Glutamatergic neuron (in vitro differentiated cells): ENCODE results near the gene CABCOCO1. TPM values are rescaled to one million over a fixed set of nuclear protein-coding genes. Genes with fewer than 3 reads are reported as not detected.
"Not testable (repeated sequence)": the region's sequence is repeated elsewhere in the genome, so short reads cannot be mapped to it uniquely, and the experiment has no call there.

ENCODE experiments used
- DNase-seq: peaks from one replicate; pipeline ENCODE4 v3.0.0; 2022
- H3K27ac Mint-ChIP-seq: one replicate; pipeline ENCODE4 v1.8.0; 2020; ENCODE audit warnings: mild to moderate bottlenecking, mixed read lengths, inconsistent platforms; ENCODE audit not compliant: unreplicated experiment
- H3K27me3 Mint-ChIP-seq: one replicate; pipeline ENCODE4 v1.8.0; 2020; ENCODE audit warnings: mild to moderate bottlenecking, moderate library complexity, mixed read lengths, inconsistent platforms; ENCODE audit not compliant: unreplicated experiment
- H3K36me3 Mint-ChIP-seq: one replicate; pipeline ENCODE4 v1.8.0; 2020; ENCODE audit warnings: mild to moderate bottlenecking, mixed read lengths, inconsistent platforms; ENCODE audit not compliant: unreplicated experiment
- H3K4me1 Mint-ChIP-seq: one replicate; pipeline ENCODE4 v1.8.0; 2020; ENCODE audit warnings: mild to moderate bottlenecking, low read depth, mixed read lengths, inconsistent platforms; ENCODE audit not compliant: unreplicated experiment
- H3K4me3 Mint-ChIP-seq: one replicate; pipeline ENCODE4 v1.8.0; 2020; ENCODE audit warnings: mild to moderate bottlenecking, mixed read lengths, inconsistent platforms; ENCODE audit not compliant: unreplicated experiment
- H3K9me3 Mint-ChIP-seq: one replicate; pipeline ENCODE4 v1.8.0; 2020; ENCODE audit warnings: mild to moderate bottlenecking, moderate library complexity, mixed read lengths, inconsistent platforms; ENCODE audit not compliant: unreplicated experiment
- total RNA-seq: library from RNA; stranded (reverse); fragmentation: NEBNext Ultra II Directional; extraction: Animal tissue kit (Norgen Biotek cat#: 25700); gene quantifications from one replicate; pipeline ENCODE4 v1.2.1, GENCODE V29; 2021; ENCODE audit not compliant: unreplicated experiment
- TF ChIP-seq, protein P1 (sequence below): fragments of 200-600 bp; sonication (generic); IDR thresholded peaks from one replicate; pipeline ENCODE4 v1.5.0; 2021; ENCODE audit not compliant: partially characterized antibody, unreplicated experiment

CABCOCO1 gene
- total RNA-seq, 1 donor from 2014 or later, result not detected

DNA sequence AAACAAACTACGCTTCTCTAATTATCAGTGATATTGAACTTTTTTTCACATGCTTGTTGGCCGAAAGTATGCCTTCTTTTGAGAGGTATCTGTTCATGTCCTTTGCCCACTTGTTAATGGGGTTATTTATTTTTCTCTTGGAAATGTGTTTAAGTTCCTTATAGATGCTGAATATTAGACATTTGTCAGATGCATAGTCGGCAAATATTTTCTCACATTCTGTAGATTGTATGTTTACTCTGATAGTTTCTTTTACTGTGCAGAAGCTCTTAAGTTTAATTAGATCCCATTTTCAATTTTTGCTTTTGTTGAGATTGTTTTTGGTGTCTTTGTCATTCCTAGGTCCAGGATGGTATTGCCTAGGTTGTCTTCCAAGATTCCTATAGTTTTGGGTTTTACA, 73.2 kb downstream of the CABCOCO1 start:
- no peak for DNase-seq
- Mint-ChIP-seq H3K4me3 (no peak overlapping the region), H3K36me3 (no peaks in the 10 kb centered on the region), H3K4me1 (no peaks in the 10 kb centered on the region), H3K9me3 (peaks cover 1% of the 10 kb centered on the region), H3K27me3 (peaks cover 3% of the 10 kb centered on the region), H3K27ac (no peak overlapping the region)
- TF ChIP-seq, protein P1, sequence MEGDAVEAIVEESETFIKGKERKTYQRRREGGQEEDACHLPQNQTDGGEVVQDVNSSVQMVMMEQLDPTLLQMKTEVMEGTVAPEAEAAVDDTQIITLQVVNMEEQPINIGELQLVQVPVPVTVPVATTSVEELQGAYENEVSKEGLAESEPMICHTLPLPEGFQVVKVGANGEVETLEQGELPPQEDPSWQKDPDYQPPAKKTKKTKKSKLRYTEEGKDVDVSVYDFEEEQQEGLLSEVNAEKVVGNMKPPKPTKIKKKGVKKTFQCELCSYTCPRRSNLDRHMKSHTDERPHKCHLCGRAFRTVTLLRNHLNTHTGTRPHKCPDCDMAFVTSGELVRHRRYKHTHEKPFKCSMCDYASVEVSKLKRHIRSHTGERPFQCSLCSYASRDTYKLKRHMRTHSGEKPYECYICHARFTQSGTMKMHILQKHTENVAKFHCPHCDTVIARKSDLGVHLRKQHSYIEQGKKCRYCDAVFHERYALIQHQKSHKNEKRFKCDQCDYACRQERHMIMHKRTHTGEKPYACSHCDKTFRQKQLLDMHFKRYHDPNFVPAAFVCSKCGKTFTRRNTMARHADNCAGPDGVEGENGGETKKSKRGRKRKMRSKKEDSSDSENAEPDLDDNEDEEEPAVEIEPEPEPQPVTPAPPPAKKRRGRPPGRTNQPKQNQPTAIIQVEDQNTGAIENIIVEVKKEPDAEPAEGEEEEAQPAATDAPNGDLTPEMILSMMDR, result no peak

DNA sequence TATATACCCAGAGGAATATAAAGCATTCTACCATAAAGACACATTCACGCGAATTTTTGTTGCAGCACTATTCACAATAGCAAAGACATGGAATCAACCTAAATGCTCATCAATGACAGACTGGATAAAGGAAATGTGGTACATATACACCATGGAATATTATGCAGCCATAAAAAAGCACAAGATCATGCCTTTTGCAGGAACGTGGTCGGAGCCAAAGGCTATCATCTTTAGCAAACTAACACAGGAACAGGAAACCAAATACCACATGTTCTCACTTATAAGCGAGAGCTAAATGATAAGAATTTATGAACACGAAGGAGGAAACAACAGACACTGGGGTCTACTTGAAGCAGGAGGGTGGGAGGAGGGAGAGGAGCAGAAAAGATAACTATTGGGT, 74.7 kb downstream of the CABCOCO1 start:
- not testable (repeated sequence) for H3K4me3 Mint-ChIP-seq, H3K27me3 Mint-ChIP-seq, H3K9me3 Mint-ChIP-seq, DNase-seq, H3K27ac Mint-ChIP-seq, H3K4me1 Mint-ChIP-seq, H3K36me3 Mint-ChIP-seq

DNA sequence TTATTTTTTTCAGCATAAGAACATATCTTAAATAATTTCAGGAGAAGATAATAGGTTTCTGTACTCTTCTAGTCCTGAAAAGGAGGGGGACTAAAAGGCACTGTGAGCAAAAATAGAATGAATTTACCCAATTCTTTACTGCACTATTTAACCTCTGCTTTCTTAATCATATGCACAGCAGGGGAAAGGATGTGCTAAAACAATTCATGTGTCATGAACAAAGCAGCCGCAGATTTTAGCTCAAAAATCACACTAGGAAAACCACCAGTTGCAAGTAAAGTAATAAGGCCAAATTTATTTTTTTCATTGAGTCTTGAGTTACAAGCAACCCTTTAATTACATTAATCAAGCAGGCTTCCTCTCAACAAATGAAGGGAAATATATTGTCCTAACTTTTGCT, 80.1 kb downstream of the CABCOCO1 start:
- Mint-ChIP-seq H3K27me3 (no peaks in the 10 kb centered on the region), H3K4me1 (no peaks in the 10 kb centered on the region), H3K36me3 (no peaks in the 10 kb centered on the region), H3K27ac (no peak overlapping the region), H3K9me3 (no peaks in the 10 kb centered on the region), H3K4me3 (no peak overlapping the region)
- TF ChIP-seq, protein P1, result no peak
- no peak for DNase-seq

DNA sequence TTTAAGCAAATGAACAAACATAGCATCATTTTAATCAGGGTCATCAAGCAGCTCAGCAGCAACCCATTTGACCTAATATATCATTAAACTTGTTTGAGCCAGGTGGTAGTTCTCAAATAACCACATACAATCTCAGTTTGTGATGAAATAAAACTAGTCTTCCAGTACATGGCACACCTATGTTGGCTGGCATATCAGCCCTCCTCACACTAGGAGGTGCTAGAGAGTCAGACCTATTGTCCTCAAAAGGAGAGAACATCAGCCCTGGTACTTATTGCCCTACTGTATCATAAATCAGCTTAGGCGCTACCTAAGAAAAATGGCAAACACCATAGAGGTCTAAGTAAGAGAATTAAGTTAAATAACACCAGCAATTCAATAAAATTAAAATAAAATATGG, 81.7 kb downstream of the CABCOCO1 start:
- H3K36me3 Mint-ChIP-seq, result no peaks in the 10 kb centered on the region
- H3K4me3 Mint-ChIP-seq, result no peak overlapping the region
- TF ChIP-seq, protein P1, result no peak
- no peaks in the 10 kb centered on the region for H3K9me3 Mint-ChIP-seq
- H3K27ac Mint-ChIP-seq, result no peak overlapping the region
- DNase-seq, result no peak
- H3K27me3 Mint-ChIP-seq, result no peaks in the 10 kb centered on the region
- no peaks in the 10 kb centered on the region for H3K4me1 Mint-ChIP-seq

DNA sequence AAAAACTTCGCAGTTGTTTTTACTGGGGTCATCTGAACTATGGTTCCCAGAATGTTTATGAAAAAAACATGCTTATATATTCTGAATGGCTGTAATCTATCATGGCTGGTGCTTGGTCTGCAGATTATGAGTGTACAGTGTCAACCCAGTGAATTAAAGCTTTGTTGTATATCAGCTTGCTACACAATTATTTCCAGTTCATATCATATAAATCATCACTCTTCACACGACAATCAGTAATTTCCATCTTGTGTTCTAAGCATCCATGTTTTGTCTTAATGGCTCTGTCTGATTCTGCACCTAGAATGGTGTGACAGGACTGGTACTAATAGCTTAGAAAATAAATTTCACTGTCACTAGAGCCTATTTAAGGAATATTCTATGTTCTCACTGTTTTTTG, 83.6 kb downstream of the CABCOCO1 start:
- H3K27me3 Mint-ChIP-seq, result no peaks in the 10 kb centered on the region
- H3K9me3 Mint-ChIP-seq, result no peaks in the 10 kb centered on the region
- TF ChIP-seq, protein P1, result no peak
- no peaks in the 10 kb centered on the region for H3K4me1 Mint-ChIP-seq
- H3K36me3 Mint-ChIP-seq, result no peaks in the 10 kb centered on the region
- DNase-seq, result no peak
- no peak overlapping the region for H3K4me3 Mint-ChIP-seq
- no peak overlapping the region for H3K27ac Mint-ChIP-seq

DNA sequence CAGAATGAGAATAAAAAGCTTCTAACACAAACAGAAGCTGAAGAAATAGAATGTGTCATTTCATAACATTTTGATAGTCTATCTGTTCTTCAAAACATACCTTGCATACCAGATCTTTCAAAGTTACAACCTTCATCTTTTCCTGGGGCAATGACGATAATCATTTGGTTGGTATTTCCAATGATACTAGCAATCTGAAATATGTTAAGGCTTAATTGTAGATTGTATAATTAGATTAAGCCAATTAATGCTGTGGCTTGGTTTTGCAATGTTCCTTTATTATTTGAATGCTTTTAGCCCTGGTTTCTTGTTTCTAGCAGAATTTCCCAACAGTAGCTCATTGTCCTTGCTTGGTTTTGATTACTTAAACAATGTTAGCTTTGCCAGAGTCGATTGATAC, 84.6 kb downstream of the CABCOCO1 start:
- Mint-ChIP-seq H3K27ac (no peak overlapping the region), H3K4me1 (no peaks in the 10 kb centered on the region), H3K4me3 (no peak overlapping the region), H3K27me3 (no peaks in the 10 kb centered on the region), H3K36me3 (no peaks in the 10 kb centered on the region), H3K9me3 (no peaks in the 10 kb centered on the region)
- DNase-seq, result no peak
- TF ChIP-seq, protein P1, result no peak
